NCI-H1092 treated with DMSO at 0.1 percent for 48 hours (cell line): ENCODE data around the gene RAD51.
"Not testable (repeated sequence)": the region's sequence is repeated elsewhere in the genome, so short reads cannot be mapped to it uniquely, and the experiment has no call there.

Source experiments
- DNase-seq: peaks from one replicate; lab custom pipeline; 2025; lab: John Stamatoyannopoulos, UW

Gene RAD51

DNA sequence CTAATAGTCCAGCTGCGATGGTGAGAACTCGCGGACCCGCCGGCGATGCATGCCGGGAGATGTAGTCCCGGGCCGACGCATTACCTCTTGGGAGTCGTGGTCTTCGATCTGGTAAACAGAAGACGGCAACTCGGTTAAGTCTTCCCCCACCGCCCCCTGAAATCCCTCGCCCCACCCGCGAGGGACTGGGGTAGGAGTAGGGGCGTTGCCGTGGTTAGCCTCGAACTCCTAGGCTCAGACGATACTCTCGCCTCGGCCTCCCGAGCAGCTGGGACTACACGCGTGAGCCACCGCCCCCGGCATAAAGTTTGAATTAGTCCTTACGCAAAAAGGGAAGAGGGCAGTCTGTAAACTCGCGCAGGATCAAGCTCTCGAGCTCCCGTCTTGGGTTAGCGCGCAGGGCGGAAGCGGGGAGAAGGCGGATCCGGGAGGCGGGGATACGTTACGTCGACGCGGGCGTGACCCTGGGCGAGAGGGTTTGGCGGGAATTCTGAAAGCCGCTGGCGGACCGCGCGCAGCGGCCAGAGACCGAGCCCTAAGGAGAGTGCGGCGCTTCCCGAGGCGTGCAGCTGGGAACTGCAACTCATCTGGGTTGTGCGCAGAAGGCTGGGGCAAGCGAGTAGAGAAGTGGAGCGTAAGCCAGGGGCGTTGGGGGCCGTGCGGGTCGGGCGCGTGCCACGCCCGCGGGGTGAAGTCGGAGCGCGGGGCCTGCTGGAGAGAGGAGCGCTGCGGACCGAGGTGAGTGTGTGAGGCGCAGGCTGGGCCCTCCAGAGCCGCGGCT lies at the start of gene RAD51:
Gene RAD51 (plus strand): TSS at position 487 of the 781 bp plus-strand sequence. CDS start 3,585 bp downstream, outside the sequence.
- peak; percentile 76 for DNase-seq

DNA sequence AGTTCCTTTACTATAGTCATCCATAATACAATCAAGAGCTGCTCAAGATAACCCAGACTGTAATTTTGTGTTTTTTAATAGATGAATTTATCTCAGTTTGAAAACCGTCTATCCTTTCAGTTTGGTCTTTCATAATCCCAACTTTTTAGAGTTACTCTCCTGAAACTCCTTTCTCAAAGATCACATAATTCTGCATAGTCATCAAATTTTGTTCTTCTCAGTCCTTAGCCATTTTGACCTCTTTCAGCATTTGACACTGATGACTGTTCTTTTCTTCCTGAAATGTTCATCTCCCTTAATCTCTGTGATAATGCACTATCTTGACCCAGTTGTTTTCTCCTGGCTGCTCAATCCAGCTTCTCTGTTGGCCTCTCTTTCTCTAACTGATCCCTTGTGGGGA lies 47.5 kb upstream of the RAD51 start:
- no peak for DNase-seq

DNA sequence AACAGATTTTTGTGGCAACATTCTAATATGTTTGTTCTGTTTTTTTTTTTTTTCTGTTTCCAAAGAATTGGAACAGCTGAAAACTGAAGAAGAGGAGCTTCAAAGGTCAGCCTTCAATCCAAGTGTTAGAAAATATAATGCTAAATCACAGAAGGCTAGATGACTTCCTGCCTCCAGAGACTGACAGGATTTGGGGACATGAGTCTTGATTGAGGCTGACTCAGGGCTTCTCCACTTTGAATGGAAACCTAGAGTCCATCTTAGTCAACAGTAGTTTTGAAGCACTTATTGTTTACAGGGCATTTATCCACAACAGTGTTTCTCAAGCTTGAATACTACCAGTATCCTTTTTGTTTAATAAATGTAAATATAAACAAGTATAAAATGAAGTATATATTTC lies 44.5 kb upstream of the RAD51 start:
- DNase-seq: no peak

DNA sequence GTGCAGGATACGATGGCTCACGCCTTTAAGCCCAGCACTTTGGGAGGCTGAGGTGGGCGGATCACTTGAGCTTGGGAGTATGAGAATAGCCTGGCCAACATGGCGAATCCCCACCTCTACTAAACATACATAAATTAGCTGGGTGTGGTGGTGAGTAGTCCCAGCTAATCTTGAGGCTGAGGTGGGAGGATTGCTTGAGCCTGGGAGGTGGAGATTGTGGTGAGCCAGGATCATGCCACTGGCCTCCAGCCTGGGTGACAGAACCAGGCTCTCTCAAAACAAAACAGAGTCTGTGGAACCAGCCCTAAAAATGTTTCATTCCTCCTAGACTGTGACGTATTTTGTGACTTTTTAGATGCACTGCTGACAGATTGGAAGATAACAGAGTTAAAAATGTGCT lies 34.3 kb upstream of the RAD51 start:
- DNase-seq: no peak

DNA sequence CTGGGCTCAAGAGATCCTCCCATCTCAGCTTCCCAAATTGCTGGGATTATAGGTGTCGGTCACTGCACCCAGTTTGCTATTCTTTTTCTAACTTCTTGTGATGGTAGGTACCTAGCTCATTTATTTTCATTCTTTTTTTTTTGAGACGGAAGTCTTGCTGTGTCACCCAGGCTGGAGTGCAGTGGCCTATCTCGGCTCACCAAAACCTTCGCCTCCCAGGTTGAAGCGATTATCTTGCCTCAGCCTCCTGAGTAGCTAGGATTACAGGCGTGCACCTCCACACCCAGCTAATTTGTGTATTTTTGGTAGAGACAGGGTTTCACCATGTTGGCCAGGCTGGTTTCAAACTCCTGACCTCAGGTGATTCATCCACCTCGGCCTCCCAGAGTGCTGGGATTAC lies 30.1 kb upstream of the RAD51 start:
- DNase-seq: no peak

DNA sequence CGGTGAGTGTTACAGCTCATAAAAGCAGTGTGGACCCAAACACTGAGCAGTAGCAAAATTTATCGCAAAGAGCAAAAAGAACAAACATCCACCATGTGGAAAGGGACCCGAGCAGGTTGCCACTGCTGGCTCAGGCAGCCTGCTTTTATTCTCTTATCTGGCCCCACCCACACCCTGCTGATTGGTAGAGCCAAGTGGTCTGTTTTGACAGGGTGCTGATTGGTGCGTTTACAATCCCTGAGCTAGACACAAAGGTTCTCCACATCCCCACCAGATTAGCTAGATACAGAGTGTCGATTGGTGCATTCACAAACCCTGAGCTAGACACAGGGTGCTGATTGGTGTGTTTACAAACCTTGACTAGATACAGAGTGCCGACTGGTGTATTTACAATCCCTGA lies 18.7 kb upstream of the RAD51 start:
- DNase-seq: not testable (repeated sequence)

DNA sequence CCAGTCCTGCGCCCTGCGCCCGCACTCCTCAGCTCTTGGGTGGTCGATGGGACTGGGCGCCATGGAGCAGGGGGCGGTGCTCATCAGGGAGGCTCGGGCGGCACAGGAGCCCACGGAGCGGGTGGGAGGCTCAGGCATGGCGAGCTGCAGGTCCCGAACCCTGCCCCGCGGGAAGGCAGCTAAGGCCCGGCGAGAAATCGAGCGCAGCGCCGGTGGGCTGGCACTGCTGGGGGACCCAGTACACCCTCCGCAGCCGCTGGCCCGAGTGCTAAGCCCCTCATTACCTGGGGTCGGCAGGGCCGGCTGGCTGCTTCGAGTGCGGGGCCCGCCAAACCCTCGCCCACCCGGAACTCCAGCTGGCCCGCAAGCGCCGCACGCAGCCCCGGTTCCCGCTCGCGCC lies 18.1 kb upstream of the RAD51 start:
- DNase-seq: not testable (repeated sequence)

DNA sequence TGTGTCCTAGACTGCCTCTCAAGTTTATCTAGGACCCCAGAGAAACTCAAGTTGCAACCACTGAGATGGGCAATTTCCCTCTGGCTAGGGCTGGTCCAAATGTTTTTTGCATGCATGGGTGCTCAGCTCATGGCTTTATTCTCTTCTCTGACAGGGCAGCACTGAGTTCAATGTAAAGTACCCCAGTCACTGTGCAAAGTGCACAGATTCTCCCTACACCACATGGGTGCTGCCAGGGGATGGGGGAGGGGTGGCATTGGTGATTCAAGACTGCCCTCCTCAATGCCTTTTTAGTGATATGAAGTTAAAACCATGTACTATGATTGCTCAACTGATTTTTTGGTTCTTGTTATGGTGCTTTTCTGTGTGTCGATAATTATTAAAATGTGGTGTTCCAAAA lies 14.8 kb upstream of the RAD51 start:
- no peak for DNase-seq

DNA sequence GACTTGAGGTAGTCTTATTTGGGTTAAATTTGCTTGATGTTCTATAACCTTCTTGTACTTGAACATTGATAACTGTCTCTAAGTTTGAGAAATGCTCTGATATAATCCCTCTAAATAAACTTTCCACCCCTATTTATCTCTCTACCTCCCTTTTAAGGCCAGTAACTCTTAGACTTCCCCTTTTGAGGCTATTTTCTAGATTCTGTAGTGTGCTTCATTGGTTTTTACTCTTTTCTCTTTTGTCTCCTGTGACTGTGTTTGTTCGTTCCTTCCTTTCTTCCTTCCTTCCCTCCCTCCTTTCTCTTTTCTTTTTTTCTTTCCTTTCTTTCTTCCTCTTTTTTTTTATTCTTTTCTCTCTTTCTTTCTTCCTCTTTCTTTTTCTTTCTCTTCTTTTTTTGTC lies 14.0 kb upstream of the RAD51 start:
- DNase-seq: not testable (repeated sequence)

DNA sequence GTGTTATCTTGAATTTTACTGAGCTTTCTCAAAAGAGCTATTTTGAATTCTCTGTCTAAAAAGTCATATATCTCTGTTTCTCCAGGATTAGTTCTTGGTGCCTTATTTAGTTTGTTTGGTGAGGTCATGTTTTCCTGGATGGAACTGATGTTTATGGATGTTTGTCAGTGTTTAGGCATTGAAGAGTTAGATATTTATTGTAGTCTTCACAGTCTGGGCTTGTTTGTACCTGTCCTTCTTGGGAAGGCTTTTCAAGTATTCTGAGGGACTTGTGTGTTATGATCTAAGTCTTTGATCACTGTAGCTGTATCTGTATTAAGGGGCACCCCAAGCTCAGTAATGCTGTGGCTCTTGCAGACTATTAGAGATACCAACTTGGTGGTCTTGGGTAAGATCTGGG lies 10.6 kb upstream of the RAD51 start:
- DNase-seq: no peak

DNA sequence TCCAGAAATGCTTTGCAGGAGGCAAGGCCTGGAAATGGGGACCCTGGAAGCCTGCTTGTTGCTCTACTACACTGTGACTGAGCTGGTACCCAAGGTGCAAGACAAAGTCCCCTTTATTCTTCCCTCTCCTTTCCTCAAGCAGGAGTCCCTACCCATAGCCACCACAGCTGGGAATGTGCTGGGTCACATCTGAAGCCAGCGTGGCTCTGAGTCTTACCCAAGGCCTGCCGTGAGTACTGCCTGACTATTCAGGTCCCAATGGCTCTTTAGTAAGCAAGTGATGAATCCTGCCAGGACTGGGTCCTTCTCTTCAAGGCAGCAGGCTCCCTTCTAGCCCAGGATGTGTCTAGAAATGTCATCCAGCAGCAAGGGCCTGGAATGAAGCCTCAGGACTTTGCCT lies 9.6 kb upstream of the RAD51 start:
- DNase-seq: no peak

DNA sequence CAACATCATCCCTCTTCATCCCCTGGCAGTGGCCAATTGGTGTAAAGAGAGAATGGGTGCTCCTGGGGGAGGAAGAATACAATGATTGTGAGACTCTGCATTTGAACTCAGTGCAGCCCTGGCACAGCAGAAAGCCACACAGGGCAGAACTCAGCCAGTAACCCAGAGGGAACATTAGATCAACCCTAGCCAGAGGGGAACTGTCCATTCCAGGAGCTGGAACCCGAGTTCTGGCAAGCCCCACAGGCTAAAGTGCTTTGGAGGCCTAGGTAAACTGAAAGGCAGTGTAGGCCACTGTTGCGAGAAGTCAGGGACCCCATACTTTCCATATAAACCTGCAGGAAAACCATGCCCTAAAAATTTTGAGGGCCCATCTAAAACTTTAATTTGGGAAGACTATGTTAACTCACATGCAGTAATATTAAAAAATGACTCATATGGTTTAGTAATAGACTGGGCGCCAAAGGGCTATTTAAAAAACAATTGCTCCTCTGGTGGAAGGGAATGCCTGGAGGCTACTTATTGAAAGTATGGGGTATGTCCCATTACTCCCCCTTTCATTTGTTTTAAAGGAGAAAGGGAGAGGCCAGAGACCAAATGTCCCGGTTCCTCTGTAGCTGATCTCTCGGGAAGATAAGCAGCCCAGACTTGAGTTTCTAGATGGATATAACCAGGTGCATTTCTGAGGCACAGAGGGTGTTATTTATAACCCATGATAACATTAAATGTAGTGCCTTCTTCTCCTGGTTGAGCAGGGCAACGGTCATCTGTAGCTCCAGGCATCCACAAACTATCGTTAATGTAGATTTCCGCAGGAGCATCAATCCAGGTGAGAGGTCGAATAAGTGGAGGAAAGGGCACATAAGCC lies 5.8 kb upstream of the RAD51 start:
- DNase-seq: no peak

DNA sequence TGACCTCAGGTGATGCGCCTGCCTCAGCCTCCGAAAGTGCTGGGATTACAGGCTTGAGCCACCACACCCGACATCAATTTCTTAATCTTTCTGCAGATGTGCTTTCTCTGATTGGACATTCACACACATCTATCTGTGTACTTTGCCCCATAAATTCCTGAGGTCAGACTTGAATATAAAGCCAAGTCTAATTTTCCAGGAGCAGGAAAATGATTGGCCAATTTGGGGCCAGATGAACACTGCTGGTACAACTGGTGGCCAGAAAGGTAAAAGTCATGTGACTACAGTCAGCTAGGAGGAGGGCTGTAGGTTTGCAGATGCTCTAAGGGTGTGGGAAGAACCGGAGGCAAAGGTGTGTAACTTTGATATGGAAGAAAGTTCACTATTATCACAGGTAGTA lies 3.2 kb upstream of the RAD51 start:
- no peak for DNase-seq

DNA sequence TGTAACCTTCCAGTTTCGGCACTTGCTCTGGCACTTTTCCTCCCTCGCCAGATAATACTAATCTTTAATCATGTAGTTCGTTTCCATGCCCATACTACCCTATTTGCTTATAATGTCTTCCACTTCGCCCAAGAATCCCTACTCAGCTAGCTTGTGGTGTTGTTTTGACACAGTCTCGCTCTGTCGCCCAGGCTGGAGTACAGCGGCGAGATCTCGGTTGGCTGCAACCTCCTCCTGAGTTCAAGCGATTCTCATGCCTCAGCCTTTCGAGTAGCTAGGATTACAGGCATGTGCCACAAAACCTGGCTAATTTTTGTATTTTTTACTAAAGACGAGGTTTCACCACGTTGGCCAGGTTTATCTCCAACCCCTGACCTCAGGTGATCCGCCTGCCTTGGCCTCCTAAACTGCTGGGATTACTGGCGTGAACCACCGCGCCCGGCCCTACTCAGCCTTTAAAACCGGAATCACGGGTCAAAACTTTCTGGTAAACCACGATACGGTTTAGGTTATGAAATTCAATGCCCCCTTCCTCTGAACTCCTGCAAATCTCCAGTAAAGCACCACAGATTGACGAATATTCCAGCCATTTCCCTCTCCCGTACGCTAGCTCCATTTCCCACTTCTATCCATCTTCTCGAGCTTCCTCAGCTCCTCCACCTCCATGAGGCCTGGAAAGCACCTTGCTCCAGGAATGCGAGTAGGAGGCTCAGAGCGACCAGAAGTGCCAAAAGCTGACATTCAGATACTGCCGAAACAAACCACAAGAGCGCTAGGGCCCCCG lies 878 bp upstream of the RAD51 start:
- no peak for DNase-seq

DNA sequence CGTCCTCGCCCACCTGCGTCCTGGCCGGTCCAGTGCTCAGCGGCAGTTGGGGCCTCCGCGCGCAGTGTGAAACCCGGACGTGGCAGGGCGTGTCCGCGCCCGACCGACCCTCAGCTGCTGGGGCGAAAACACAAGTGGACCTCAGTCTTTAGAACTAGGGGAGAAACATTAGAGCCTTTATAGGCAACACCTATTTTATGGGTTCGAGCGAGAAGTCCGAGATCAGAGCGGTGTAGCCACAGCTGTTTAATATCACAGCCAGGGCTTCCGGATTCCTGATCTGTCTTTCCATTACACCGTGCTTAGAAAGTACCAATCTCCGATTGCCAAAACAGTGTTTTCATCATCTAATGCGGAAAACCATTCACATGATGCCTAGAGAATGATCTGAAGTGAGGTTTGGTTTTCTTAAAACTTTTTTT lies 506 bp downstream of the RAD51 start:
- no peak for DNase-seq

DNA sequence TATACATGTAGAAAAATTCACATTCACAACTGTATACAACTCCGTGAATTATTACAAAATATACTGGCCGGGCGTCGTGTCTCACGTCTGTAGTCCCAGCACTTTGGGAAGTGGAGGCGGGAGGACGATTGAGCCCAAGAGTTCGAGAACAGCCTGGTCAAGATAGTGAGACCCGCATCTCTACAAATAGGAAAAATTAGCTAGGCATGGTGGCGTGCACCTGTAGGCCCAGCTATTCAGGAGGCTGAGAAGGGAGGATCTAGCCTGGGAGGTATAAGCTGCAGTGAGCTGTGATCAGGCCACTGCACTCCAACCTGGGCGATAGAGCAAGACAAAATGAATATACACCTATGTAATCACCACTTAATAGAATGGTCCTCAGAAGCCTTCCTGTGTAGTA lies 1.3 kb downstream of the RAD51 start:
- DNase-seq: no peak

DNA sequence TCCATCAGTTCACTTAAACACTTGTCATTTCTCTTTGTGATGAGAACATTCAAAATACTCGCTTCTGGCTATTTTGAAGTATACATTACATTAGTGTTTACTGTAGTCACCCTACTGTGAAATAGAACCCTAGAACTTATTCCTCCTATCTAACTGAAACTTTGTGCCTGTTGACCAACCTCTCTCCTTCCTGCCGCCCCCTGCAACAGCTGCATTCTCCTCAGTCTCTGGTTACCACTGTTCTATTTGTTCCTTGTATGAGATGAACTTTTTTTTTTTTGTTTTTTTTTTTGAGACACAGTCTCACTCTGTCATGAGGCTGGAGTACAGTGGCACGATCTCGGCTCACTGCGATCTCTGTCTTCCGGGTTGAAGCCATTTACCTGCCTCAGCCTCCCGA lies 2.9 kb downstream of the RAD51 start:
- DNase-seq: no peak

DNA sequence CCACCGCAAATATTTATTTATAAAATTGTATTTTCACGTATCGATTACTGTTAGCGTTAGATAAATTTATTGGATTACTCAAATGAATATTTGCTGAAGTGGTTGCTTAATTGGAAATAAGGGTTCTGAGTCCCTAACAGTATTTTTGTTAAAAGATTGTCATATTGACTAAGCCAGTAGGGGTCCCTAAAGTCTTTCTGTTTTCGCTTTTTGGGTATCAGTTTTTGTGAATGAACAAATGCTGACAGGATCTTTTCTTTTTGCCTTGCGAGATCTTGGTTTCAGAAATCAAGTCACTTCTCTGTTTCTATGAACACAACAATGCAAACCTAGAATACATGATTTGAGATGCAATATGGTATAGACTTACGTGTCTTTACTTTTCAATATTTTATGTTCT lies 7.1 kb downstream of the RAD51 start:
- DNase-seq: no peak

DNA sequence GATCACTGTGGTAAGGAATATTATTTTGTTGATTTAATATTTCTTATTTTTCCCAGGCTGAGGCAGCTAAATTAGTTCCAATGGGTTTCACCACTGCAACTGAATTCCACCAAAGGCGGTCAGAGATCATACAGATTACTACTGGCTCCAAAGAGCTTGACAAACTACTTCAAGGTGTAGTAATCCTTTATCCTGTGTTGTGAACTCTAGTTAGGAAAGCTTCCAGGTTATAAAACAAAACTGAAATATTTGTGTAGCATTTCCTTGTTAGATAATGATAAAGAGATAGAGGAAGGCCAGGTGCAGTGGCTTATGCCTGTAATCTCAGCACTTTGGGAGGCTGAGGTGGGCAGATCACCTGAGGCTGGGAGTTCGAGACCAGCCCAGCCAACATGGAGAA lies 11.1 kb downstream of the RAD51 start:
- DNase-seq: no peak

DNA sequence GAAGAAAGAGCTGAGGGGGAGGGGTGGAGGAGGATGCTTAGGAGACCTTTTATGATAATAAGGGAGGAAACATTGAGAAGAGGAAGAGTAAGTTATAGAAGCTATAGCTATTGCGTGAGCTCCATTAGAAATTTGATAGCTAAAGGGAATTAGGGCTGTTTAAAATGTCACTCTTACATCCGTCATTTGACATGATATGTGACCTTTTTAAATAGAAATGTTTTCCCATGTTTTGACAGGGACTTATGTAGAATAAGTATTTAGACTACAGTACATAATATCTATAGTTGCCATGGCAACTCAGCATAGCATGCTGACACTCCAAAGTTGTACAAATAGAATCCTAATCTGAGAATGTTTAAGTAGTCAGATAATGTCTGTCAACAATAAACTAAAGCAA lies 19.2 kb downstream of the RAD51 start:
- DNase-seq: no peak

DNA sequence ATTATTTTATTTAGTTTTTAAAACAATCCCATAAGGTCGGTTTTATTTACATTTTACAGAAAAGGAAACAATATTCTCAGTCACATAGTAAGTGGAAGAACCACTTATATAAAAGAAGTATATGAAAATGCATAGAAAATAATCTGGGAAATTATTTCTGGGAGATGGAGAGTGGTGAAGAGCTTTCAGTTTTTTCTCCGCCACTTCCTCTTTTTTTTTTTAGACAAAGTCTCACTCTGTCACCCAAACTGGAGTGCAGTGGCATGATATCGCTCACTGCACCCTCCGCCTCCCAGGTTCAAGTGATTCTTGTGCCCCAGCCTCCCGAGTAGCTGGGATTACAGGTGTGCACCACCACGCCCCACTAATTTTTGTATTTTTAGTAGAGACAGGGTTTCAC lies 21.2 kb downstream of the RAD51 start:
- DNase-seq: no peak

DNA sequence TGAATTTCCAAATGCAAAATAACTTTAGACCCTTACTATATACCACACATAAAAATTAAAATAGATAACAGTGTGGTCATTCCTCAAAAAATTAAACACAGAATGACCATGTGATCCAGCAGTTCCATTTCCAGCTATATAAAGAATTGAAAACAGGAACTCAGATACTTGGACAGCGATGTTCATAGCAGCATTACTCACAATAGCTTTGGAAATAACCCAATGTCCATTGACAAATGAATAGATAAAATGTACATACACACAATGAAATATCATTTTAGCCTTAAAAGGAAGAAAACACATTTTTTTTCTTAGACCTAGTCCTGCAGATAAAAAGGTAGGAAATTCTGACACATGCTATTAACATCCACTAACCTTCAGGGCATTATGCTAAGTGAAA lies 26.7 kb downstream of the RAD51 start:
- DNase-seq: no peak

DNA sequence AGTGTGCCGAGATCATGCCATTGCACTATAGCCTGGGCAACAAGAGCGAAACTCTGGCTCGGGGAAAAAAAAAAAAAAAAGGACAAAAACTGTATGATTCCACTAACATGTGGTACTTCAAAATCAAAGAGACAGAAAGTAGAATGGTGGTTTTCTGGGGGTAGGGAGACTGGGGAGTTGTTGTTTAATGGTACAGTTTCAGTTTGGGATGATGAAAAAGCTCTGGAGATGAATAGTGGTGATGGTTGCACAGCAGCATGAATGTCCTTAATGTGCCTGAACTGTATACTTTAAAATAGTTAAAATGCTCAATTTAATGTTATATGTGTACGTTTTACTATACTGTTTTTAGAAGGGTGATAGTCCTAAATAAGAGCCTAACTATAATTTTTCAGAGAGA lies 27.4 kb downstream of the RAD51 start:
- no peak for DNase-seq
